Measurements from ENCODE around the gene SLC8B1.

SLC8B1 gene

GRCh38 chr12:113347107-113347506 lies 12.2 kb upstream of the SLC8B1 start:
- Mint-ChIP-seq H3K9me3 (no peaks in the 10 kb centered on the region), H3K4me1 (no peaks in the 10 kb centered on the region), H3K27me3 (peaks cover 14% of the 10 kb centered on the region), H3K27ac (ENCODE audit: low read depth) (no peak overlapping the region), H3K4me3 (no peak overlapping the region), H3K36me3 (ENCODE audit: insufficient read depth) (no peaks in the 10 kb centered on the region)
- no peak for DNase-seq (ENCODE audit: low spot score in 2 of 2)
- ATAC-seq (replicated peaks; ENCODE audit: extremely low read depth, poor library complexity, severe bottlenecking), result no peak

DNA sequence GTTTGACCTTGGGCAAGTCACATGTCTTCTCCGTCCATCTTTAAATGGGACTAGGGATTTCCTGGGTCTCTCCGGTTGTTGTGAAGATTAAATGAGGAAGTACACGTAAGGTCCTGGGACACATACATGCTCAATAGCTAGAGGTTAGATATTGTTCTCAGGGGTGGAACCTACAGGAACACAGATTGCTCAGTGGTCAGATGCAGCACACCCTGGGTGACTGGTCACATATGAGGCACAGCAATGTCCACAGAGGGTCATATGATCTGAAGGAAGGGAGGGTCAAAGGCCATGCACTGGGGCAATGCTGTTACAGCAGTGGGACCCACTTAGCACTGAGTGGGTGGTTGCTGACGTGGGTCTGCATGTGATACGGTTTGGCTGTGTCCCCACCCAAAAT lies 11.4 kb upstream of the SLC8B1 start:
- Mint-ChIP-seq H3K27me3 (peaks cover 14% of the 10 kb centered on the region), H3K36me3 (ENCODE audit: insufficient read depth) (no peaks in the 10 kb centered on the region), H3K9me3 (no peaks in the 10 kb centered on the region), H3K27ac (ENCODE audit: low read depth) (no peak overlapping the region), H3K4me1 (no peaks in the 10 kb centered on the region), H3K4me3 (no peak overlapping the region)
- DNase-seq (ENCODE audit: low spot score in 2 of 2) (no peak), ATAC-seq (replicated peaks; ENCODE audit: extremely low read depth, poor library complexity, severe bottlenecking) (no peak)

- no peak for DNase-seq (ENCODE audit: low spot score in 2 of 2)
- Mint-ChIP-seq H3K27me3 (peaks cover 14% of the 10 kb centered on the region), H3K4me3 (no peak overlapping the region), H3K9me3 (no peaks in the 10 kb centered on the region), H3K36me3 (ENCODE audit: insufficient read depth) (no peaks in the 10 kb centered on the region), H3K27ac (ENCODE audit: low read depth) (no peak overlapping the region), H3K4me1 (no peaks in the 10 kb centered on the region)
- no peak for ATAC-seq (replicated peaks; ENCODE audit: extremely low read depth, poor library complexity, severe bottlenecking)
Observed at GRCh38 chr12:113345318-113345717, 10.4 kb upstream of the SLC8B1 start.

GRCh38 chr12:113341535-113341934 lies 6.6 kb upstream of the SLC8B1 start:
- Mint-ChIP-seq H3K27ac (ENCODE audit: low read depth) (no peak overlapping the region), H3K9me3 (no peaks in the 10 kb centered on the region), H3K4me3 (no peak overlapping the region), H3K36me3 (ENCODE audit: insufficient read depth) (no peaks in the 10 kb centered on the region), H3K27me3 (no peaks in the 10 kb centered on the region), H3K4me1 (no peaks in the 10 kb centered on the region)
- no peak for DNase-seq (ENCODE audit: low spot score in 2 of 2)
- ATAC-seq (replicated peaks; ENCODE audit: extremely low read depth, poor library complexity, severe bottlenecking), result no peak

- Mint-ChIP-seq H3K27me3 (no peaks in the 10 kb centered on the region), H3K9me3 (no peaks in the 10 kb centered on the region), H3K4me3 (no peak overlapping the region), H3K36me3 (ENCODE audit: insufficient read depth) (no peaks in the 10 kb centered on the region), H3K27ac (ENCODE audit: low read depth) (no peak overlapping the region), H3K4me1 (no peaks in the 10 kb centered on the region)
- no peak for DNase-seq (ENCODE audit: low spot score in 2 of 2)
- no peak for ATAC-seq (replicated peaks; ENCODE audit: extremely low read depth, poor library complexity, severe bottlenecking)
Observed at GRCh38 chr12:113340061-113340460, 5.2 kb upstream of the SLC8B1 start.

- Mint-ChIP-seq H3K4me3 (no peak overlapping the region), H3K9me3 (no peaks in the 10 kb centered on the region), H3K27ac (ENCODE audit: low read depth) (no peak overlapping the region), H3K36me3 (ENCODE audit: insufficient read depth) (no peaks in the 10 kb centered on the region), H3K4me1 (peaks cover 2% of the 10 kb centered on the region), H3K27me3 (no peaks in the 10 kb centered on the region)
- DNase-seq (ENCODE audit: low spot score in 2 of 2), result no peak
- ATAC-seq (replicated peaks; ENCODE audit: extremely low read depth, poor library complexity, severe bottlenecking), result no peak
Observed at GRCh38 chr12:113339540-113339939, 4.6 kb upstream of the SLC8B1 start.

DNA sequence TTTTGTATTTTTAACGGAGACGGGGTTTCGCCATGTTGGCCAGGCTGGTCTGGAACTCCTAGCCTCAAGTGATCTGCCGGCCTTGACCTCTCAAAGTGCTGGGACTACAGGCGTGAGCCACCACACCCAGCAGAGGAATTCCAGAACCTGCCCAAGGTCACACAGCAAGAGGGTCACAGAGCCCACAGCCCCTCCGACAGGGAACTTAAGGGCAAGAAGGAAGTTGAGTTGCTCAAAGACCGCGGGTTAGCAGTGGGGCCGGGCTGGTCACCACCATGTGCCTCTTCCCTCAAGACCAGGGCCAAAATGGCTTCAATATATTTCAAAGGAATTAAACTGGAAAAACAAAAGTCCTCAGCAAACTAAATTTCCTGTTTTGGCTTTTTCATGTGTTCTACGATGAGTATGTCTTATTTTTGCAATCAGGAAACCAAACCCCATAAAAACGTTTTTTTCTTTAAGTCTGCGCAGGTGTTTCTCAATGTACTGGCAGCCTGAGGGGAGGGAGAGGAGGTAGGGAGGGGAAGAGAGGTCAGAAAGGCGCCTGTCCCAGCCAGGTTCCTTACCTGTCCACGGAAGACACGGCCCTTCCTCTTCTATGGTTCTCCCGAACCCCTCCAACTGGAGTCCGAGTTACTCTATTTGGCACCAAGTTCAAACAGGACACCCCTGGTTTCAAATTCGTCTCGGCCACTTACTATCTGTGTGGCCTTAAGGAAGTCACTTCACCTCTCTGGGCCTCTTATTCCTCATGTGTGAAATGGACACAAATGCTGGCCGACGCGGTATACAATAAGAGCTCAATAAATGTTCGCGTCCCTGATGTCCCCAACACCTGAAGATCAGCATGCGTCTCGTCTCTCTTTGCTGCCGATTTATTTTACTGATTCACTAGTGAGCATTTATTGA lies 778 bp downstream of the SLC8B1 start:
- DNase-seq (ENCODE audit: low spot score in 2 of 2) (no peak), ATAC-seq (replicated peaks; ENCODE audit: extremely low read depth, poor library complexity, severe bottlenecking) (peak; percentile 30)
- Mint-ChIP-seq H3K4me3 (peak overlapping the region; percentile 89), H3K27ac (ENCODE audit: low read depth) (peak overlapping the region; percentile 64), H3K27me3 (no peaks in the 10 kb centered on the region), H3K36me3 (ENCODE audit: insufficient read depth) (peaks cover 7% of the 10 kb centered on the region), H3K9me3 (no peaks in the 10 kb centered on the region), H3K4me1 (peaks cover 34% of the 10 kb centered on the region)

DNA sequence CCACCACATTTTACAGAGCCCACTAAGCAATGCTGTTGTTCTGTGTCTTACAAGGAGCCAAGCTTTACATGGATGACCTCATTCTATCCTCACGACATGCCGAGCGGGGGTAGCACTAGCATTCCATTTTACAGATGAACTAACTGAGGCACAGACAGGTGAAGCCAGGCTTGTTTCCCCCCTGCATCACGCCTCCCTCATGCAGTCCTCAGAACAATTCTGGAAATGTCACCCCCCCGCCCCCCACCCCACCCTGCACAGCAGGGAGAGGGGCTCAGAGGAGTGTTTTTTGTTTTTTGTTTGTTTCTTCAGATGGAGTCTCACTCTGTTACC lies 1.5 kb downstream of the SLC8B1 start:
- Mint-ChIP-seq H3K27ac (ENCODE audit: low read depth) (no peak overlapping the region), H3K4me3 (peak overlapping the region; percentile 16)
- ATAC-seq (replicated peaks; ENCODE audit: extremely low read depth, poor library complexity, severe bottlenecking), result no peak

GRCh38 chr12:113332688-113333417 lies 2.1 kb downstream of the SLC8B1 start:
- H3K27ac Mint-ChIP-seq (ENCODE audit: low read depth), result no peak overlapping the region
- ATAC-seq (replicated peaks; ENCODE audit: extremely low read depth, poor library complexity, severe bottlenecking) (no peak), DNase-seq (ENCODE audit: low spot score in 2 of 2) (no peak)
- H3K4me3 Mint-ChIP-seq, result peak overlapping the region; percentile 16
- H3K36me3 Mint-ChIP-seq (ENCODE audit: insufficient read depth), result peaks cover 10% of the 10 kb centered on the region
- no peaks in the 10 kb centered on the region for H3K27me3 Mint-ChIP-seq
- H3K9me3 Mint-ChIP-seq, result no peaks in the 10 kb centered on the region
- H3K4me1 Mint-ChIP-seq, result peaks cover 41% of the 10 kb centered on the region

More for the DNA sequence above, 1.5 kb downstream of the SLC8B1 start:
- H3K4me1 Mint-ChIP-seq, result peaks cover 37% of the 10 kb centered on the region
- H3K27me3 Mint-ChIP-seq, result no peaks in the 10 kb centered on the region
- no peak for DNase-seq (ENCODE audit: low spot score in 2 of 2)
- H3K36me3 Mint-ChIP-seq (ENCODE audit: insufficient read depth), result peaks cover 8% of the 10 kb centered on the region
- H3K9me3 Mint-ChIP-seq, result no peaks in the 10 kb centered on the region

- no peaks in the 10 kb centered on the region for H3K27me3 Mint-ChIP-seq
- H3K4me1 Mint-ChIP-seq, result peaks cover 41% of the 10 kb centered on the region
- no peaks in the 10 kb centered on the region for H3K9me3 Mint-ChIP-seq
- no peak for ATAC-seq (replicated peaks; ENCODE audit: extremely low read depth, poor library complexity, severe bottlenecking)
- H3K27ac Mint-ChIP-seq (ENCODE audit: low read depth), result no peak overlapping the region
- no peak for DNase-seq (ENCODE audit: low spot score in 2 of 2)
- no peak overlapping the region for H3K4me3 Mint-ChIP-seq
- peaks cover 12% of the 10 kb centered on the region for H3K36me3 Mint-ChIP-seq (ENCODE audit: insufficient read depth)
Observed at GRCh38 chr12:113330505-113330904, 4.4 kb downstream of the SLC8B1 start.

DNA sequence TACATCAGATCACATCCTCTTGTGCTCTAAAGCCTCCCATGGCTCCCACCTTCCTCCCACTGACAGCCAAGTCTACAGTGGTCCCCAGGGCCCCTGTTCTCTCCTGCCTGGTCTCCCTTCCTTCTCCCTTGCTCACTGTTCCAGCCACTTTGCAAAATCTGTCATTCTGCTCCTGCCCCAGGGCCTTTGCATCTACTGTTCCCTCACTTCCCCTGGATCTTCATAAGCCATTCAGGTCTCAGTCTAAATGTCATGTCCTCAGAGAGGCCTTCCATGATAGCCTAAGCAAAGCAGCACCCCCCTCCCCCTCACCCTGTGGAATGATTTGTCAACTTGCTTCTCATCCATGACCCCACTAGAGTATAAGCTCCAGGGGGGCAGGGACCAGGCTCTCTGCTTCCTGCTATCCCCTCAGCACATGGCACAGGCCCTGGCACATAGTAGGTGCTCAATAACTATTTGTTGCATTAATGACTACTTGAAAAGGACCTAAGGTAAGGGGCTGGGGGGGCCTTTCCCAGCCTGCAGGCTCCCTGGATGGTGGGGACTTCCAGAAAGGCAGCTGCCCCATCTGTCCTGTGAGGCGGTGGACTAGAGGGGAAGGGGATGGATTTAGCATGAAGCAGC lies 5.0 kb downstream of the SLC8B1 start:
- H3K4me1 Mint-ChIP-seq, result peaks cover 41% of the 10 kb centered on the region
- no peak overlapping the region for H3K27ac Mint-ChIP-seq (ENCODE audit: low read depth)

DNA sequence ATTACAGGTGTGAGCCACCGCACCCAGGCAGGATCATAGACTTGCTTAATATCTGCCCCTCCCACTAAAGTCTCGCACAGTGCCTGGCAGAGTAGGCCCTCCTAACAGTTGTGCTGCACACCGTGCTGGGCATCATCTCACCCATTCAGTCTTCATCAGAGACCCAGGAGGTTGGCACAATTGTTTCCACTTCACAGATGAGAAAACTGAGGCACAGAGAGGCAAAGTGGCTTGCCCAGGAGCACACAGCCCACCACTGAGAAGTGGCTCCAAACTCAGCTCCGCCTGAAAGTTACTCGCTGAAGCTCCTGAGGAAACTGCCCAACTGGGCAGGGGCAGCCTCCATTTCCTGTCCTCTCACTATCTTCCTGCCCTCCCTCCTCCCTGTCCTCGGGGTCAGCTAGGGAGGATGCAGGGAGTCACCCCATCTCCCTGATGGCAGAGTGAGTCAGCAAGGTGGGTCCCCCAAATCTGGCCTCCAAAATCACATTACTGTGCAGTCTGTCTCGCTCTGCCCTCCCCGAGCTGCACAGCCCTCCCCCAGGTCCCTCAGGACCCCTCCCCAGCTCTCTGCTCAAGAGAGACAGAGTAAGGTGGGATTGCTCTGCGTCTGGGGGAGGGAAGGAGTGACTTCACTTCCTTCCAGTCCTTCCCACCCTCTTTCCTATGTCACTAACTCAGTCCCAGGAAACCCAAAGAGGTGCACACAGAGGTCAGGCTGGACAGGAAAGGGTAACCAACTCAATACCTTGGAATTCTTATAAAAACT lies 5.7 kb downstream of the SLC8B1 start:
- Mint-ChIP-seq H3K36me3 (ENCODE audit: insufficient read depth) (peaks cover 14% of the 10 kb centered on the region), H3K4me1 (peaks cover 36% of the 10 kb centered on the region), H3K9me3 (no peaks in the 10 kb centered on the region), H3K27me3 (no peaks in the 10 kb centered on the region), H3K4me3 (no peak overlapping the region), H3K27ac (ENCODE audit: low read depth) (no peak overlapping the region)
- DNase-seq (ENCODE audit: low spot score in 2 of 2) (no peak), ATAC-seq (replicated peaks; ENCODE audit: extremely low read depth, poor library complexity, severe bottlenecking) (no peak)

More for the DNA sequence above, 5.0 kb downstream of the SLC8B1 start:
- H3K36me3 Mint-ChIP-seq (ENCODE audit: insufficient read depth), result peaks cover 12% of the 10 kb centered on the region
- H3K27me3 Mint-ChIP-seq, result no peaks in the 10 kb centered on the region
- ATAC-seq (replicated peaks; ENCODE audit: extremely low read depth, poor library complexity, severe bottlenecking), result no peak
- no peaks in the 10 kb centered on the region for H3K9me3 Mint-ChIP-seq
- no peak for DNase-seq (ENCODE audit: low spot score in 2 of 2)
- H3K4me3 Mint-ChIP-seq, result no peak overlapping the region
